CD14-positive monocyte (primary cell): Measurements from ENCODE around the gene ETV3L. TPM values are rescaled to one million over a fixed set of nuclear protein-coding genes. Genes with fewer than 3 reads are reported as not detected.

Source experiments
- DNase-seq, 3 donors: peaks; one replicate each; pipeline ENCODE4 v3.0.0-alpha.2; 2011 to 2022
- H2AFZ ChIP-seq: 2 replicates; pipeline ENCODE4 v1.6.0; 2012; ENCODE audit warnings: mild to moderate bottlenecking, low read depth, low read length, inconsistent platforms; ENCODE audit not compliant: insufficient read depth, poor library complexity, severe bottlenecking
- H3K27ac ChIP-seq, 2 donors: 1 replicate in 1 of 2; 2 replicates in 1 of 2; pipeline ENCODE4 v1.5.1; 2012 to 2013; ENCODE audit warnings: low read length in 2 of 2, control low read depth in 1 of 2, inconsistent platforms in 1 of 2, low read depth in 1 of 2, mild to moderate bottlenecking in 1 of 2
- H3K27me3 ChIP-seq, 2 donors: one replicate each; pipeline versions ENCODE4 v1.6.0 to v1.6.1; 2011 to 2013; ENCODE audit warnings: low read length in 2 of 2; ENCODE audit not compliant: control insufficient read depth in 2 of 2, insufficient read depth in 2 of 2
- H3K36me3 ChIP-seq, 2 donors: replicated peaks in 1 of 2; 1 replicate in 1 of 2; 2 replicates in 1 of 2; pipeline versions ENCODE4 v1.5.1 to v1.6.1; 2012 to 2013; ENCODE audit warnings: low read length in 2 of 2, control low read depth in 1 of 2, inconsistent platforms in 1 of 2, mild to moderate bottlenecking in 1 of 2; ENCODE audit not compliant: insufficient read depth in 2 of 2, control insufficient read depth in 1 of 2
- H3K4me1 ChIP-seq, 2 donors: 1 replicate in 1 of 2; 2 replicates in 1 of 2; pipeline versions ENCODE4 v1.5.1 to v1.6.1; 2012 to 2013; ENCODE audit warnings: low read length in 2 of 2, control low read depth in 1 of 2, inconsistent platforms in 1 of 2, mild to moderate bottlenecking in 1 of 2, moderate library complexity in 1 of 2; ENCODE audit not compliant: insufficient read depth in 2 of 2, control insufficient read depth in 1 of 2
- H3K4me2 ChIP-seq: replicated peaks from 2 replicates; pipeline ENCODE3; 2012; ENCODE audit warnings: low read length, moderate library complexity, mild to moderate bottlenecking; ENCODE audit not compliant: poor library complexity, severe bottlenecking; ENCODE audit errors: extremely low read depth
- H3K4me3 ChIP-seq, 3 experiments: fragments of 200-600 bp in 1 of 3; sonication (generic) in 1 of 3; replicated peaks in 1 of 3; 1 replicate in 2 of 3; 2 replicates in 1 of 3; pipeline ENCODE4 v1.5.1; 2011 to 2013; ENCODE audit warnings: low read length in 3 of 3, mild to moderate bottlenecking in 3 of 3, control low read depth in 2 of 3, low read depth in 2 of 3, inconsistent platforms in 1 of 3, moderate library complexity in 1 of 3
- H3K79me2 ChIP-seq: 2 replicates; pipeline ENCODE4 v1.6.0; 2012; ENCODE audit warnings: mild to moderate bottlenecking, control low read depth, inconsistent platforms, low read length, moderate library complexity; ENCODE audit not compliant: insufficient read depth
- H3K9ac ChIP-seq: 2 replicates; pipeline ENCODE4 v1.6.0; 2017; ENCODE audit warnings: low read length, mild to moderate bottlenecking; ENCODE audit not compliant: insufficient read depth, poor library complexity, severe bottlenecking
- H3K9me3 ChIP-seq, 2 donors: replicated peaks in 1 of 2; 1 replicate in 1 of 2; 2 replicates in 1 of 2; pipeline versions ENCODE4 v1.5.1 to v1.6.1; 2012 to 2013; ENCODE audit warnings: low read length in 2 of 2, control low read depth in 1 of 2; ENCODE audit not compliant: control insufficient read depth in 1 of 2, insufficient read depth in 1 of 2
- H4K20me1 ChIP-seq: 2 replicates; pipeline ENCODE4 v1.6.0; 2012; ENCODE audit warnings: mild to moderate bottlenecking, low read length, control low read depth, moderate library complexity; ENCODE audit not compliant: insufficient read depth
- H3K27ac Mint-ChIP-seq, 7 donors: one replicate each; pipeline ENCODE4 v1.8.0; 2020; ENCODE audit warnings: mild to moderate bottlenecking in 7 of 7, mixed read lengths in 7 of 7, moderate library complexity in 6 of 7, inconsistent platforms in 2 of 7
- H3K27me3 Mint-ChIP-seq, 3 donors: one replicate each; pipeline ENCODE4 v1.8.0; 2021 to 2022; ENCODE audit warnings: low read depth in 3 of 3, mild to moderate bottlenecking in 3 of 3, mixed read lengths in 3 of 3, moderate library complexity in 3 of 3, inconsistent platforms in 1 of 3
- H3K36me3 Mint-ChIP-seq, 2 donors: one replicate each; pipeline ENCODE4 v1.8.0; 2020; ENCODE audit warnings: mixed read lengths in 2 of 2, inconsistent platforms in 1 of 2, mild to moderate bottlenecking in 1 of 2
- H3K4me1 Mint-ChIP-seq: one replicate; pipeline ENCODE4 v1.8.0; 2020; ENCODE audit warnings: mild to moderate bottlenecking, mixed read lengths
- H3K4me3 Mint-ChIP-seq, 2 donors: one replicate each; pipeline ENCODE4 v1.8.0; 2020; ENCODE audit warnings: mild to moderate bottlenecking in 2 of 2, mixed read lengths in 2 of 2, moderate library complexity in 1 of 2
- H3K9me3 Mint-ChIP-seq, 7 donors: one replicate each; pipeline ENCODE4 v1.8.0; 2020 to 2022; ENCODE audit warnings: mixed read lengths in 7 of 7, mild to moderate bottlenecking in 6 of 7, moderate library complexity in 6 of 7, inconsistent platforms in 2 of 7
- CTCF ChIP-seq: fragments of 200-600 bp; IDR thresholded peaks from one replicate; pipeline ENCODE4 v1.8.0; 2022; ENCODE audit warnings: antibody characterized with exemption, mild to moderate bottlenecking
- WGBS: methylation state at CpG from one replicate; pipeline ENCODE4 v1.1.5; 2013; ENCODE audit warnings: missing lambda C conversion rate; ENCODE audit not compliant: insufficient coverage; 5-methylcytosine and 5-hydroxymethylcytosine counted together
- intact Hi-C, 2 donors: fragments of 100-400 bp; cut with micrococcal nuclease; formaldehyde crosslinking; loops; one replicate each; pipeline versions ENCODE4 v1.15.0 to v1.15.1; 2023
- polyA plus RNA-seq, 3 donors: library from polyadenylated mRNA; depleted of rRNA in 1 of 3; unstranded in 2 of 3; stranded (reverse) in 1 of 3; fragments of 300-500 nt in 2 of 3; fragments of >200 nt in 1 of 3; fragmentation: Illumina TruSeq in 2 of 3; gene quantifications; 1 replicate in 2 of 3; 2 replicates in 1 of 3; pipeline ENCODE4 v1.2.3, GENCODE V29; 2012 to 2021

ETV3L gene
- polyA plus RNA-seq, 3 donors: 0.26 to 0.41 TPM; not detected in 1

- Mint-ChIP-seq H3K9me3 (no peaks in the 10 kb centered on the region), H3K4me3 (no peak overlapping the region), H3K27me3 (peaks cover 0 to 5% (median 0%) of the 10 kb centered on the region in 3 donors), H3K36me3 (no peaks in the 10 kb centered on the region), H3K27ac (peak overlapping the region in 1 of 7 donors; percentile 15), H3K4me1 (peaks cover 13% of the 10 kb centered on the region)
- Histone ChIP-seq H3K27me3 (no peaks in the 10 kb centered on the region), H3K36me3 (no peaks in the 10 kb centered on the region), H2AFZ (no peak overlapping the region), H3K4me2 (no peak overlapping the region), H3K4me3 (no peak overlapping the region), H4K20me1 (peaks cover 2% of the 10 kb centered on the region), H3K4me1 (peaks cover 14 to 17% of the 10 kb centered on the region in 2 donors), H3K27ac (no peak overlapping the region), H3K9ac (no peak overlapping the region), H3K79me2 (peaks cover under 1% of the 10 kb centered on the region), H3K9me3 (no peaks in the 10 kb centered on the region)
- no peak for TF ChIP-seq CTCF
- DNase-seq: no peak
- no CpG with 5 or more reads among the region's 3 CpGs for WGBS
- intact Hi-C loops: no loop called here
Measured at GRCh38 chr1:157142765-157143423, 43.3 kb upstream of the ETV3L start.

GRCh38 chr1:157142201-157142600 is 42.6 kb upstream of the ETV3L start:
- no peak overlapping the region for H3K4me2 ChIP-seq
- peaks cover 8% of the 10 kb centered on the region for H4K20me1 ChIP-seq
- no peak overlapping the region for H2AFZ ChIP-seq
- no peak overlapping the region for H3K4me3 Mint-ChIP-seq
- no peaks in the 10 kb centered on the region for H3K36me3 ChIP-seq
- no peaks in the 10 kb centered on the region for H3K9me3 Mint-ChIP-seq
- peak; percentile 20 to 73 (median 31) for DNase-seq
- peaks cover 13% of the 10 kb centered on the region for H3K4me1 Mint-ChIP-seq
- no peak overlapping the region for H3K27ac ChIP-seq
- no peaks in the 10 kb centered on the region for H3K27me3 ChIP-seq
- no peaks in the 10 kb centered on the region for H3K9me3 ChIP-seq
- no CpG with 5 or more reads among the region's 2 CpGs for WGBS
- peak overlapping the region in 3 of 7 donors; percentile 15 to 46 (median 33) for H3K27ac Mint-ChIP-seq
- no peaks in the 10 kb centered on the region for H3K36me3 Mint-ChIP-seq
- no peak overlapping the region for H3K9ac ChIP-seq
- peaks cover 10 to 12% of the 10 kb centered on the region in 2 donors for H3K4me1 ChIP-seq
- TF ChIP-seq CTCF: no peak
- peaks cover 0 to 5% (median 0%) of the 10 kb centered on the region in 3 donors for H3K27me3 Mint-ChIP-seq
- intact Hi-C loops: no loop called here
- no peak overlapping the region for H3K4me3 ChIP-seq
- H3K79me2 ChIP-seq: peaks cover 7% of the 10 kb centered on the region
